B cell (primary cell): ENCODE data around the gene SLPI. TPM values are rescaled to one million over a fixed set of nuclear protein-coding genes. Genes with fewer than 3 reads are reported as not detected.

Source experiments
- ATAC-seq: fragments of 200-7000 bp; cut with Tn5 transposase; one replicate; pipeline ENCODE4 v1.10.0; 2021; ENCODE audit warnings: low read depth, mild to moderate bottlenecking, moderate number of reproducible peaks, moderate library complexity
- CTCF ChIA-PET: fragments of 350-600 bp; sonication (Branson Sonifier 250); formaldehyde crosslinking; loops from one replicate; lab custom pipeline; 2021; ENCODE audit warnings: antibody characterized with exemption, inconsistent platforms; lab: Charles Lee
- POLR2A ChIA-PET: fragments of 350-600 bp; sonication (Branson Sonifier 250); formaldehyde crosslinking; loops from one replicate; lab custom pipeline; 2021; ENCODE audit warnings: antibody characterized with exemption; lab: Charles Lee
- DNase-seq: peaks from one replicate; pipeline ENCODE4 v3.0.0; 2013
- H2AFZ ChIP-seq: 2 replicates; pipeline ENCODE4 v1.6.1; 2012; ENCODE audit warnings: mild to moderate bottlenecking, low read depth, low read length; ENCODE audit not compliant: insufficient read depth, poor library complexity, severe bottlenecking
- H3K27ac ChIP-seq, 2 donors: 1 replicate in 1 of 2; 2 replicates in 1 of 2; pipeline ENCODE4 v1.5.1; 2012 to 2013; ENCODE audit warnings: low read length in 2 of 2, mild to moderate bottlenecking in 2 of 2, moderate library complexity in 1 of 2
- H3K27me3 ChIP-seq, 4 experiments: fragments of 200-600 bp in 1 of 4; sonication (generic) in 1 of 4; replicated peaks in 1 of 4; 1 replicate in 2 of 4; 2 replicates in 2 of 4; pipeline versions ENCODE4 v1.6.1 to v1.7.0; 2013 to 2016; ENCODE audit warnings: low read length in 3 of 4, mild to moderate bottlenecking in 2 of 4, mixed read lengths in 1 of 4, moderate library complexity in 1 of 4; ENCODE audit not compliant: insufficient read depth in 4 of 4, control insufficient read depth in 3 of 4; ENCODE audit errors: control extremely low read depth in 1 of 4
- H3K36me3 ChIP-seq, 2 experiments: replicated peaks in 1 of 2; 1 replicate in 1 of 2; 2 replicates in 1 of 2; pipeline versions ENCODE4 v1.6.1 to v1.7.1; 2013; ENCODE audit warnings: low read length in 1 of 2; ENCODE audit not compliant: insufficient read depth in 2 of 2, control insufficient read depth in 1 of 2; ENCODE audit errors: control extremely low read depth in 1 of 2, extremely low read depth in 1 of 2
- H3K4me1 ChIP-seq, 2 donors: fragments of 200-600 bp in 1 of 2; sonication (generic) in 1 of 2; 1 replicate in 1 of 2; 2 replicates in 1 of 2; pipeline versions ENCODE4 v1.5.1 to v1.6.1; 2013 to 2017; ENCODE audit warnings: low read length in 2 of 2; ENCODE audit not compliant: control insufficient read depth in 2 of 2, insufficient read depth in 2 of 2
- H3K4me2 ChIP-seq: replicated peaks from 2 replicates; pipeline ENCODE3; 2012; ENCODE audit warnings: mild to moderate bottlenecking, low read depth, low read length; ENCODE audit not compliant: poor library complexity, severe bottlenecking
- H3K4me3 ChIP-seq, 5 experiments: fragments of 200-600 bp in 1 of 5; sonication (generic) in 1 of 5; 1 replicate in 3 of 5; 2 replicates in 2 of 5; pipeline versions ENCODE4 v1.5.1 to v1.7.0; 2011 to 2016; ENCODE audit warnings: low read length in 4 of 5, mild to moderate bottlenecking in 4 of 5, low read depth in 2 of 5, control low read depth in 1 of 5, moderate library complexity in 1 of 5; ENCODE audit not compliant: insufficient read depth in 1 of 5; ENCODE audit errors: control extremely low read depth in 1 of 5, extremely low read depth in 1 of 5
- H3K79me2 ChIP-seq: fragments of 200-600 bp; sonication (generic); one replicate; pipeline ENCODE4 v1.6.0; 2016; ENCODE audit warnings: low read length; ENCODE audit not compliant: control insufficient read depth, insufficient read depth
- H3K9ac ChIP-seq: fragments of 200-600 bp; sonication (generic); 2 replicates; pipeline ENCODE4 v1.6.1; 2017; ENCODE audit warnings: mild to moderate bottlenecking, low read length, moderate library complexity
- H3K9me3 ChIP-seq, 3 donors: one replicate each; pipeline versions ENCODE4 v1.6.1 to v1.7.1; 2013; ENCODE audit warnings: low read length in 2 of 3; ENCODE audit not compliant: control insufficient read depth in 2 of 3, insufficient read depth in 1 of 3; ENCODE audit errors: control extremely low read depth in 1 of 3
- H4K20me1 ChIP-seq: 2 replicates; pipeline ENCODE4 v1.6.0; 2012; ENCODE audit warnings: mild to moderate bottlenecking, low read length; ENCODE audit not compliant: insufficient read depth, control insufficient read depth, poor library complexity, severe bottlenecking
- H3K27ac Mint-ChIP-seq: one replicate; pipeline ENCODE4 v1.8.0; 2021; ENCODE audit warnings: mixed read lengths
- H3K27me3 Mint-ChIP-seq: one replicate; pipeline ENCODE4 v1.8.0; 2021; ENCODE audit warnings: mixed read lengths
- H3K4me1 Mint-ChIP-seq: one replicate; pipeline ENCODE4 v1.8.0; 2021; ENCODE audit warnings: mixed read lengths
- H3K4me3 Mint-ChIP-seq: one replicate; pipeline ENCODE4 v1.8.0; 2021; ENCODE audit warnings: mixed read lengths
- H3K9me3 Mint-ChIP-seq: one replicate; pipeline ENCODE4 v1.8.0; 2022; ENCODE audit warnings: mixed read lengths; ENCODE audit not compliant: insufficient read depth
- EZH2 ChIP-seq: IDR thresholded peaks from 2 replicates; pipeline ENCODE4 v1.6.1; 2012; ENCODE audit warnings: borderline replicate concordance, low read depth, mild to moderate bottlenecking, moderate library complexity, low read length; ENCODE audit not compliant: insufficient read depth, poor library complexity, severe bottlenecking
- WGBS: methylation state at CpG from one replicate; pipeline ENCODE4 v1.1.5; 2013; ENCODE audit warnings: missing lambda C conversion rate; ENCODE audit not compliant: insufficient coverage; 5-methylcytosine and 5-hydroxymethylcytosine counted together
- intact Hi-C: fragments of 100-400 bp; cut with micrococcal nuclease; formaldehyde crosslinking; loops from one replicate; pipeline ENCODE4 v1.10.0; 2022
- polyA plus RNA-seq: library from polyadenylated mRNA; depleted of rRNA; stranded (reverse); fragments of >200 nt; gene quantifications from 2 replicates; pipeline ENCODE4 v1.2.3, GENCODE V29; 2012
- total RNA-seq, 2 donors: library from RNA; stranded (reverse); fragments of 120-200 nt in 1 of 2; gene quantifications; 1 replicate in 1 of 2; 2 replicates in 1 of 2; pipeline versions ENCODE4 v1.2.3 to v1.2.4, GENCODE V29; 2013 to 2022
- TF ChIP-seq, protein P1 (sequence below): fragments of 200-600 bp; IDR thresholded peaks from one replicate; pipeline ENCODE4 v1.8.0; 2022; ENCODE audit warnings: antibody characterized with exemption, mild to moderate bottlenecking

SLPI gene
- total and polyA plus RNA-seq, 2 donors (not counting 1 experiment from before 2014, with no cell fraction given) = not detected

DNA sequence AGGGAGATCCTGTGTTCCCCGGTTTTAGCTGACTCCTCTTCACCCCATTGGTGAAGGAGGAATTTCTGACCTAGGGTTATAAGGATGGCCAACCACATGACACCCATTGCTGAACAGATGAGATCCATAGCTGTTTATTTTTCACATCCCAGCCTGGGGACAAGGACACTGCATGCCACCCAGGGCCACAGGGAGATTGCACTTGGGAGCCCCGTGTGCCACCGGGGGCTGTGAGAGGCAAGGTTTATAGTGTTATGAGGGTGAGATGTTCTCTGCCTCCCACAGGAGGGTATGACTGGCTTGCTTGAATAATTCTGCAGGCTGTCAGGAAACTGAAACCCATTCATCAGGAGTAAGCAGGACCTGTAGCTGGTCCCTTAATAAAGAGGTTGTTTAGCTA lies 14.7 kb upstream of the SLPI start:
- Mint-ChIP-seq H3K9me3 (no peaks in the 10 kb centered on the region), H3K4me3 (no peak overlapping the region), H3K27me3 (peaks cover 58% of the 10 kb centered on the region), H3K4me1 (no peaks in the 10 kb centered on the region), H3K27ac (no peak overlapping the region)
- ATAC-seq = no peak
- Histone ChIP-seq H2AFZ (no peak overlapping the region), H3K36me3 (no peaks in the 10 kb centered on the region), H4K20me1 (no peaks in the 10 kb centered on the region), H3K79me2 (no peaks in the 10 kb centered on the region), H3K4me3 (no peak overlapping the region), H3K27me3 (peaks cover 0 to 11% (median 2%) of the 10 kb centered on the region in 4 experiments), H3K4me2 (no peak overlapping the region), H3K4me1 (no peaks in the 10 kb centered on the region), H3K9me3 (no peaks in the 10 kb centered on the region), H3K9ac (no peak overlapping the region), H3K27ac (no peak overlapping the region)
- intact Hi-C loops = no loop called here
- POLR2A ChIA-PET = no interaction called here
- CTCF ChIA-PET = no interaction called here
- no peak for TF ChIP-seq EZH2
- TF ChIP-seq, protein P1, sequence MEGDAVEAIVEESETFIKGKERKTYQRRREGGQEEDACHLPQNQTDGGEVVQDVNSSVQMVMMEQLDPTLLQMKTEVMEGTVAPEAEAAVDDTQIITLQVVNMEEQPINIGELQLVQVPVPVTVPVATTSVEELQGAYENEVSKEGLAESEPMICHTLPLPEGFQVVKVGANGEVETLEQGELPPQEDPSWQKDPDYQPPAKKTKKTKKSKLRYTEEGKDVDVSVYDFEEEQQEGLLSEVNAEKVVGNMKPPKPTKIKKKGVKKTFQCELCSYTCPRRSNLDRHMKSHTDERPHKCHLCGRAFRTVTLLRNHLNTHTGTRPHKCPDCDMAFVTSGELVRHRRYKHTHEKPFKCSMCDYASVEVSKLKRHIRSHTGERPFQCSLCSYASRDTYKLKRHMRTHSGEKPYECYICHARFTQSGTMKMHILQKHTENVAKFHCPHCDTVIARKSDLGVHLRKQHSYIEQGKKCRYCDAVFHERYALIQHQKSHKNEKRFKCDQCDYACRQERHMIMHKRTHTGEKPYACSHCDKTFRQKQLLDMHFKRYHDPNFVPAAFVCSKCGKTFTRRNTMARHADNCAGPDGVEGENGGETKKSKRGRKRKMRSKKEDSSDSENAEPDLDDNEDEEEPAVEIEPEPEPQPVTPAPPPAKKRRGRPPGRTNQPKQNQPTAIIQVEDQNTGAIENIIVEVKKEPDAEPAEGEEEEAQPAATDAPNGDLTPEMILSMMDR = no peak
- no peak for DNase-seq
- 95% methylated on average over 2 of the region's 3 CpGs for WGBS

DNA sequence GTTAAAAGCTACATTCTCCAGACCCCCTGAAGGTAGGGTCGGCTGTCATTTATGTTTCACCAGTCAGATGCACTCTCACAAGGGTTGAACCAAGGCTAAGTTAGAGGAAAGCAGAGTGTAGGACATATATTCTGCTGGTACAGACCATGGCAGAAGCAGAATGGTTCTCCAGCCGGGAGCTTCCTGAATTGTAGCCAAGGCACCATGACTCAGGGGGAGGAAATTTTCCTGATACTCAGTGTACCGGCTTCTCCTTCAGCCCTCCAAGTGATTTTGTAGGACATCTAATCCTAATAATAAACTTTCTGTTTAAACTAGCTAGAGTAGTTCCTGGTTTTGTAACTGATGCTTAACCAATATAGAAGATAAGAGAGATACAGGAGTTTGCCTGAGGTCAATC lies 14.2 kb upstream of the SLPI start:
- Mint-ChIP-seq H3K4me3 (no peak overlapping the region), H3K4me1 (no peaks in the 10 kb centered on the region), H3K9me3 (no peaks in the 10 kb centered on the region), H3K27me3 (peaks cover 56% of the 10 kb centered on the region), H3K27ac (no peak overlapping the region)
- Histone ChIP-seq H4K20me1 (no peaks in the 10 kb centered on the region), H3K4me1 (no peaks in the 10 kb centered on the region), H3K4me2 (no peak overlapping the region), H2AFZ (no peak overlapping the region), H3K4me3 (no peak overlapping the region), H3K9ac (no peak overlapping the region), H3K27ac (no peak overlapping the region), H3K79me2 (no peaks in the 10 kb centered on the region), H3K9me3 (no peaks in the 10 kb centered on the region), H3K36me3 (no peaks in the 10 kb centered on the region), H3K27me3 (peaks cover 0 to 6% (median 2%) of the 10 kb centered on the region in 4 experiments)
- ATAC-seq (no peak), DNase-seq (no peak)
- ChIA-PET CTCF (no interaction called here), POLR2A (no interaction called here)
- intact Hi-C loops = no loop called here
- WGBS = 92% methylated on average over 2 of the region's 3 CpGs
- TF ChIP-seq, protein P1 = no peak
- TF ChIP-seq EZH2 = no peak
